ENCODE measurements around the gene SYT17.
"Not testable (repeated sequence)": the region's sequence is repeated elsewhere in the genome, so short reads cannot be mapped to it uniquely, and the experiment has no call there.

Gene SYT17

DNA sequence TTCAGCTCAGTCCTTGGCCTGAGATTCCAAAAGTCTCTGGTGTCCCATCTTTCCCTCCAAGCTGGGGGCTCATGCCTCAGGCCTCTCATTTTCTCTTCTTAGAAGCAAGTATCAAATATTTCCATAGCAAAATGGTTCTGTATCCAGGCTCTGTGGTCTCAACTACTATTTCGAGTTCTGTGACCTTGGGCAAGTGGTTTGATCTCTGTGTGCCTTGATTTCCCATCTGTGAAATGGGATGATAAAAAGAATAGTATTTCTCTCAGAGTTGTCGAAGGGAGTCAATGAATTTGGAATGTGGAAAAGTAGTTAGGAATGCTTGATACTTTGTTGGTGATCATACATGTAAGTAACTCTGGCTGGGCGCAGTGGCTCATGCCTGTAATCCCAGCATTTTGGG is 6.4 kb downstream of the SYT17 start:
- DNase-seq, result no peak

DNA sequence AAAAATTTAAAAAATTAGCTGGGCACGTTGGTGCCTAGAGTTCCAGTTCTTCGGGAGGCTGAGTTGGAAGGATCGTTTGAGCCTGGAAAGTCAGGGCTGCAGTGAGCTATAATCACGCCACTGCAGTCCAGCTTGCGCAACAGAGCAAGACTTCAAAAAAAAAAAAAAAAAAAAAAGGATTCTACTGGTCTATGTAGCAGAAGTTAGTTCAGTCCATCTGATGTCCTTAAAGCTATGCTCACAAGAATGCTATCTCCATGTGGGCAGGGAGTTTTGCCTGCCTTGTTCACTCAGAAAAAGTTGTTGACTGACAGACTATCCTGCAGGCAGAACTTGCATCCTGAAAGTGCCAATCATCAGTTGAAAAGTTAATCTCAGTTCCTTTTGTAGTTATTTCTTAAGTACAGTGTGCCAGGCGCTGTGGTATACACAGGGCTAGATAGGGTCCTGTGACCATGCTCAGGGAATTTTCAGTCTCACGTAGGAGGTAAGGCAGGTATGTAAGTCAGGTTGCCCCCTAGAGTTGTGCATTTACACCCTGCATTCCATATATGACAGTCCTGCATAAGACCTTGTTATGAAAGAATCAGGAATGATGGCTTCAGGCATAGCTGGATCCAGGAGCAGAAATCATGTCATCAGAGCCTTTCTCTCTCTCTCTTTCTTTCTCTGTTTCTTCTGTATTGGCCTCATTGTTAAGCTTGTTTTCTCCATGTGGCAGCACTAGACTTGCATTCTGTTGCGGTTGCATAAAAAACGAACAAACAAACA is 7.6 kb downstream of the SYT17 start:
- no peak for DNase-seq

DNA sequence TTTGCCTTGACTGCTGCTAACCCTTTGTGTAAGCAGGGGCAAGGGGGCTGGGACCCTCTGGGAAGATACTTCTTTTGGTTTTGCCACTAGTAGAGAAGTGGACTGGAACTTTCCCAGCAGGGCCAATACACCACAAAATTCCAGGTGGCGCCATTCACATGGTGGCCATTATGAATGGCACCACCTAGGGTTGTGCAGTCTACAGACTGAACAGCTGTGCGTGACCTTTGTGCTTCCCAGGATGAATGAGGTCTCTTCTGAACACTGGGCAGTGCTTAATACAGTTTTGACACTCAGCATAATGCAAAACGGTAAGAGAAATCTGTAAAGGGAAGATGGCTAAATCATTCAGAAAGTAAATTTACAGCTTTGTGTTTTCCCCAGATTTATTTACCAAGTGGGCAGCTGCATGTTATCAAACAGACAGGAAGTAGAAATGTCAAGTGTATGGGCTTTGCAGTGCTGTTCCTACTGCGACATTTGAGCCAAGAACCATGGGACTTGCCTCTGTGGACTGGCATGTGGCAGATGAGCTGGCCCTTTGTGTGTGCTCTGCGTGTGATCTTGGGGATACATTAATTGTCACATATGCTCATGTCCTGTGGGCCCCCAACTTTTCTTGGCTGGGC is 9.2 kb downstream of the SYT17 start:
- no peak for DNase-seq

DNA sequence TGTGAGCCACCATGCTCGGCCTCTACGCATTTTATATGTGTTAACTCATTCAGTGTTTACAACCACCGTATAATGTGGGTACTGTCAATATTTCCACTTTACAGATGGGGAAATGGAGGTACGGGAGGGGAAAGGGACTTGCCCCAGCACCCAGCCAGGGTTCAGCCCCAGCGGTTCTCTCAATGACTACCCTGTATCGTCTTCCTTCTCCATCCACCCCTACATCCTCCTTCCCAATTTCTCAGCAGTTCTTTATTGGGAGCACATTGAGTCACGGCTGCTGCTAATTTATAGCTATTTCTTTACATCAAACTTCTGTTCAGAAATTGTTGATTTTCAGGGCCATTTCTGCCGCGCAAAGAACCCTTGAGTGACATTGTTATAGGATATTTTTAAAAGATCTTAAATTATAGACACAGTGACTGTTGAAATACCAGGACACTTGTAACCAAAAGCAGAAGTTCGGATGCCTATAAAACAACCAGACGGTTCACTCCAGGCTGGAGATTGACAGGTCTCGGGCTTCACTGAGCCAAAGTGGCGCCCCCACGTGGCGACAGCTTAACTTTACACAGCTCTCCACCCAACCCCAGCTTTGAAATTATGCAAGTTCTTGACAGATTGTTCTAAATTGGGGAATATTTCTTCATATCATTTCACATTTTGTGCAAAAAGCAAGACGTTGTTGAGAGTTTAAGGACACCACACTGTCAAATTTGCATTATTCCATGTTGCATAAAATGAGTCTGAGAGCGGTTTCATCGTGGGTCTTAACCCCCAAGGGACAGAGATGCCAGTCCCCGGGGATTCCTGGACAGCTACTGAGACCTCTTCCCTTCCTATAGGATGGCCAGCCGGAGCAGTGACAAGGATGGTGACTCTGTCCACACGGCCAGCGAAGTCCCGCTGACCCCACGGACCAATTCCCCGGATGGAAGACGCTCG is 11.8 kb downstream of the SYT17 start:
- DNase-seq, result peak; percentile 65

DNA sequence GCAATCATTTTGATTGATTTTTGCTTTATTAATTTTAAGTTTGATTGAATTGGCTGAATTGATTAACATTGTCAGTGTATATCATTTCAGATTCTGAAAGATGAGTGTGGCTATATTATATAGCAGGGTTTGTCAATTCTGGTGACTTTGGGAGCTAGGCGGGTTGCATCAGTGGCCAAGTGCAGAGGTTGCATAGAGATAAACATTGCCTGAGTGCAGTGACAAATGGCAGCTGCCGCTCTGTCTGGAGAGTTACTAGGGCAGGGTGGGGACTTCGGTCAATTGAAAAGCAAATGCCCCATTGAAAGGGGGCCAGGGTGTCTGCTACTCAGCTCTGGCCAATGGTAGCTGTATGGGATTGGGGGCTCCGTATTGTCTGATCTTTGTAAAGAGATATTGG is 12.7 kb downstream of the SYT17 start:
- no peak for DNase-seq

DNA sequence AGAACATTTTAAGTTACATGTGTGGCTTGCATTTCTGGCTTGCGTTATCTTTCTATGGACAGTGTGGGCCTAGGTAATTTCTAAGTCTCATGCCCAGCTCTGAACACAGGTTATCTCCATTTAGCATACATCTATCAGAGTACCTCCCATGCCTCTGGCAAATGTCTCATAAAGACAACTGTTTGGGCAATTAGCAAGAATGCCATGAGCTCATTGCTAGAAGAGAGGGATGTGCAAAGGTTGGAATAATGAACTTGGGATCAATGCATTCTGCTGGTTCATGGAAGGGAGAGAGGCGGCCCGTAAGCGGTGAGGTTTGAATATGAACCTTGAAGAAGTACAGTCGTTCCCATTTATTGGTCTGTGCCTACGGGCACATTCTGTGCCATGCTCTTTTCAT is 14.4 kb downstream of the SYT17 start:
- no peak for DNase-seq

DNA sequence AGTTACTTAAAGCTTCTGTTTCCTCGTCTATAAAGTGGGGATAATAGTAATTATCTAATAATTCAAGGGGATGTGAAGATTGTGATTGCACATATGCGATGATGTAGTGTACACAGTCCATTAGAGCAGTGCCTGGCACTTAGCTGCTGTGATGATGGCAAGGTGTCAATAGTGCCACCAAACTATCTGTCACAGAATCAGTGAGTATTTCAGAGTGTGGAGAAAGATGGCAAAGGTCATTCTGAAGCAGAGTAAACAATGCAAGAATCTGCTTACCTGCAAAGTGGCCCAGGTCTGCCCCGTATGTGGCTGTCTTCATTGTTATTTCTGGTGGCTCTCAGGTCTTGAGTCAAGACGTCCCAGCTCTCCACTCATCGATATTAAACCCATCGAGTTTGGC is 15.1 kb downstream of the SYT17 start:
- no peak for DNase-seq

DNA sequence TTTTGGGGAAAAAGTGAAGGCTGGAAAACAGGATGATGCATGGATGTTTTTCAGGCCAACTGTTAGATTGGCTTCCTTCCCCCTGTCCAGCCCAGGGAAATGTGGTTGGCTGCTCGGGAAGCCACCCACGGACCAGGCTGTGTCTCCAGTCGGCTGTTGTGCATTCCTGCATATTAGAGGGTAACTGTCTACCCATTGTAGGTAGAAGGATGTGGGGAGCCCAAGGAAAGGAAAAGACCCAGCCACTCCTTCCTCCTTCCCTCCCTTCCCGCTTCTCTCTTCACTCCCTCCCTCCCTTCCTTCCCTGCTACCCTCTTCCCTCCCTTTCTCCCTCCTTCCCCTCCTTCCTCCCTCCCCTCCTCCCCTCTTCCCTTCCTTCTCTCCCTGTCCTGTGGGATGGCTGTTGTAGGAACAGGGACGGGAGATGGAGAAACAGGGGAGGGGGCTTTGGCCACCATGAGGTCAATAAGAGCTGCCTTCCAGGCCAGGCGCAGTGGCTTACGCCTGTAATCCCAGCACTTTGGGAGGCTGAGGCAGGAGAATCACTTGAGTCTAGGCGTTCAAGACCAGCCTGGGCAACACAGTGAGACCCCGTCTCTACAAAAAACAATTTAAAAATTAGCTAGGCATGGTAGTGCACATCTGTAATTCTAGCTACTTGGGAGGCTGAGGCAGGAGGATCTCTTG is 16.9 kb downstream of the SYT17 start:
- no peak for DNase-seq

DNA sequence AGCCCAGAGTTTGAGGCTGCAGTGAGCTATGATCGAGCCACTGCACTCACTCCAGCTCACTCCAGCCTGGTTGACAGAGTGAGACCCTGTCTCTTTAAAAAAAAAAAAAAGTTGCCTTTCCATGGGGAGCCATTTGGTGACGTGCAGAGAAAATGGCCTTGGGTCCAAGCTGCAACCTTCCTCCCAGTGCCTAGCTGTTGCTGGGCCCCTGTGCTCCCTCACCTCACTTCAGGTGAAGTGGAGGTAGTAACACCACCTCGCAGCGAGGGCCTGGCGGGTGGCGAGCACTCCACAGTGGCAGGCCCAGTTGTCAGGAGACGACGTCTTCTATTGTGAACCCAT is 17.4 kb downstream of the SYT17 start:
- no peak for DNase-seq

DNA sequence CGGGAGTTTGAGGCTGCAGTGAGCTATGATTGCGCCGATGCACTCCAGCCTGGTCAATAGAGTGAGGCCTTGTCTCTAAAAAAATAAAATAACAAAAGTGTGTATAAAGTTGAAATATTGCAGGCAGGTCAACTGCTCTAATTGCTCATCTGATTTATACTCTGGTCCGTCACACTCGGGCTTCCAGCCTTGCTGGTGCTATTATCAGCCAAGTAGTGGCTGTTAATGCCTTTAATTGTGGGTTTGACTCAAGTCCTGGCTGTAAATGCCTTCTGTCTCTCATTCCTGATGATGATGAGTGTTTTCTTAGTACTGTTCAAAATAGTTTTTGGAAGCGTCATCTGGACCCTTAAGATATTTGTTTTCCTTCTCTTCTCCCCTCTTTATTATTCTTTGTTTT is 18.4 kb downstream of the SYT17 start:
- no peak for DNase-seq

DNA sequence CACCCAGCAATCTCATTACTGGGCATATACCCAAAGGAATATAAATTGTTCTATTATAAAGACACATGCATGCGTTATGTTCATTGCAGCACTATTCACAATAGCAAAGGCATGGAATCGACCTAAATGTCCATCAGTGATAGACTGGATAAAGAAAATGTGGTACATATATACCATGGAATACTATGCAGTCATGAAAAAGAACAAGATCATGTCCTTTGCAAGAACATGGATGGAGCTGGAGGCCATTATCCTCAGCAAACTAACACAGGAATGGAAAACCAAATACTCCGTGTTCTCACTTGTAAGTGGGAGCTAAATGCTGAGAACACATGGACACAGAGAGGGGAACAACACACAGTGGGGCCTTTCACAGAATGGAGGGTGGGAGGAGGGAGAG is 19.9 kb downstream of the SYT17 start:
- not testable (repeated sequence) for DNase-seq

DNA sequence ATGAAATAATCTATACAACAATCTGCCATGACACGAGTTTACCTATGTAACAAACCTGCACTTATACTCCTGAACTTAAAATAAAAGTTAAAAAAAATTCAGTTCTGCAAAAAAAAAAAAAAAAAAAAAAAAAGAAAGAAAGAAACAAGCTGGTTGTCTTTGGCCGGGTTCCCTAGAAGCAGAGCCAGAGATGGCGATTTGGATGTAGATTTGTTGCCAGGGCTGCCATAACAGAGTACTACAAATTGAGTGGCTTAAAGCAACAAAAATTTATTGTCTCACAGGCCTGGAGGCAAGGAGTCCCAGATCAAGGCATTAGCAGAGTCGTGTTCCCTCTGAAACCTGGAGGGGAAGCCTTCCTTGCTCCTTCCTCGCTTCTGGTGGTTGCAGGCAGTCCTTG is 20.4 kb downstream of the SYT17 start:
- DNase-seq, result no peak

DNA sequence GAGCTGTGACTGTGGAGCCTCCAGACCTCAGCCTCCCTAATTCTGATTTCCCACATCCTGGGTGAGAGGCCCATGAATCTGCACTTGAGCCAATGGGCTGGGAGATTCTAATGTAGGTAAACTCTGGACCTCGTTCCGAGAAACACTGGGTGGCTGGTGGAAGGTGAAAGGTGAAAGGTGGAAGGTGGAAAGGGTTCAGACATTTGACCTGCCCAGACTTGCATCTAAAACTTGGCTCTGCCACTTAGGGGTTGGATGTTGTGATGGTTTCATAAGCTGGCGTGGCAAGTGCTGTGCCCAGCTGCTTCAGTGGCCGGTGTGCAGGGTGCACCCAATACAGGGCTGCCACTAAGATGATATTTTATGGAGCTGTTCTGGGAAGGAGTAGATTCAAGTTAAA is 24.8 kb downstream of the SYT17 start:
- DNase-seq, result no peak

DNA sequence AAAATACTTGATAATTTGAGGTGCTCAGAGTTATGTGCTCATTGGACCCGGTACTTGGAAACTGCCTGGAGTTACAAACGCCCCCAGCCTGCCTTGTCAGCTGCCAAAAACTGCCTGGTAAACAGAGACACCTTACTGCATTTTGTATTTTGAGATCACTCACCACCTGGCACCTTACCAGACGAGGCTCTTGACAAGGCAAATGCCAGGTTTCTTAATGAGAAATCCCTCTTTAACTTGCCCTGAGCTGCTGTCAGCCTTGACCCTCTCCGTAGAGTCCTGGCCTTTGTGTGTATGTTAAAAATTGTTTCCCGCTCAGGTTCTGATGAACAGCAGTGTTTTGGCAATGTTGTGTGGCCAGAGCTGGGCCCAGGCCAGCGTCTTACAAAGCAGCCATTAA is 28.8 kb downstream of the SYT17 start:
- no peak for DNase-seq

DNA sequence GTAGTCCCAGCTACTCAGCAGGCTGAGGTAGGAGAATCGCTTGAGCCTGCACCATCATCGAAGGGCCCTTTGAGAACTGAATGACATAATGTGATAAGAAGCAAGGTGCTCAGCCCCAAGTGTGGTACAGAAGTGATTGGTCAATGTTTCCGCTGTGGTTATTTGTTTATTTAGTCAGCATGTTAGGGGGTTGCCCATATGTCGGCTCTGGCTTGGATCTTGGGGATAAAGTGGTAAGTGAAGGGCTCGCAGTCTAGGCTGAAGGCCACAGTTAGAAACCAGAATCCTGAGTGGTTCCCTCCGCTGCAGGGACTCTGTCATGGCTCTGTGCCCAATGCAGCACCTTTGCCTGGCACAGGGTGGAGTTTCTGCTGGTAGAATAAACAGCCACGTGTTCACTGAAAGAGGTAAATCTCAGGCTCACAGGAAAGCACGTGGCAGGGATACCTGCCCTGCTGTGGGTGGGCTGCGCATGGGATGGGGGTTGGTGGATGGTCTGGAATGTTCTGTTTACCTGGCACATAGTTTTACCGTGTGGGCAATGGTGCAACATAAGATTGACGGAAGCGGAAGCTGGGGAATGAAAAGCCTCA is 35.4 kb downstream of the SYT17 start:
- no peak for DNase-seq

DNA sequence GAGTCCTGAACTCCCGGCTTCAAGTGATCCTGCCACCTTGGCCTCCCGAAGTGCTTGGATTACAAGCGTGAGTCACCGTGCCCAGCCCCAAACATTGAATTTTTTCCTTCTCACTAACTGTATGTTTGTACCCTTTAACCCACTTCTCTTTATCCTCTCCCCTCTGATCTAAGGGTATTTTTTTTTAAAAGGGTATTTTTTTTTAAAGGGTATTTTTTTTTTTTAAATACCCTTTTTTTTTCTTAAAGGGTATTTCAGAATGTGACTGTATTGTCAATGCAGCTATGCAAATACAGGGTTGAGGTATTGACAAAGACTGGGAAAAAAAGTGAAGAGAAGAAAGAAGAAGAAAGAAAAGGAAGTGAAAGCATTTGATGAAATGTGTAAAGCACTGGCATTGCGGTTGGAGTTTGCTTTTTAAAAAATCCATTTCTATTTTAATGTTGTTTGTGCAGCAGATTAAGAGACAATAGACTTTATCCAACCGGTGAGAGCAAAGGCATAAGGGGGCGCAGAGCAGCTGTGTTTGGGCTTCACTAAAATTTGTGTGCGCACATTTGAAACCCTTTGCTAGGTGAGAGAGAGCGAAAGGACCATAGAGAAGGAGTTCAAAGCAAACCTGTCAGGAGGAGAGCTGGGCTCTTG is 42.4 kb downstream of the SYT17 start:
- no peak for DNase-seq

DNA sequence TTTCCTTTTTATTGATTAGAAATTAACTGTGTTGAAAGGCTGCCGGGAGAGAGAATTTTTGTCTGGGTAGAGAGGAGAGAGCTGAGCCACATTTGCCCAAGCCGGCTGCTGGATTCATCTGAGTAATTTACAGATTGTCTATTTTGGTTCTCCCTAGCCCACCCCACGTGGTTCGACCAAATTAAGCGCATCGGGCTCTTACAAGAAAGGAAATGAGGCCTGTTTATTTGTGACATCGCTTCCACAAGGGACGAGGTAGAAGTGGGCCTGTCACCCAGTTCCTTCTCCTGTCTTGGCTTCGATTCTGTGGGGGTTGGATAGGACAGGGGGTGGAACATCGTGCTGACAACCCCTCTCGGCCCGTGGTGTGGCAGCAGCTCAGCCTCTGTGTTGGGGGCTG is 42.9 kb downstream of the SYT17 start:
- DNase-seq, result no peak

DNA sequence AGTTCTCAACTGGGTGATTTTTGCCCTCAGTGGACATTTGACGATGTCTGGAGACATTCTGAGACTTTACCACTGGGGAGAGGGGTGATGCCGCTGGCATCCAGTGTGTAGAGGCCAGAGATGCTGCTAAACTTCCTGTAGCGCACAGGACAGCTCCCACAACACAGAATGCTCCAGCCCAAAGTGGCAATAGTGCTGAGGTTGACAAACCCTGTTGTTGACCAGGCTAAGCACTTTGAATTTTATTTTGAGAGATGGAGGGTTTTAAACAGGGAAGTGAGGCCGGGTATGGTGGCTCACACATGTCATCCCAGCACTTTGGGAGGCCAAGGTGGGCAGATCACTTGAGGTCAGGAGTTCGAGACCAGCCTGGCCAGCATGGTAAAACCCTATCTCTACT is 44.0 kb downstream of the SYT17 start:
- no peak for DNase-seq

DNA sequence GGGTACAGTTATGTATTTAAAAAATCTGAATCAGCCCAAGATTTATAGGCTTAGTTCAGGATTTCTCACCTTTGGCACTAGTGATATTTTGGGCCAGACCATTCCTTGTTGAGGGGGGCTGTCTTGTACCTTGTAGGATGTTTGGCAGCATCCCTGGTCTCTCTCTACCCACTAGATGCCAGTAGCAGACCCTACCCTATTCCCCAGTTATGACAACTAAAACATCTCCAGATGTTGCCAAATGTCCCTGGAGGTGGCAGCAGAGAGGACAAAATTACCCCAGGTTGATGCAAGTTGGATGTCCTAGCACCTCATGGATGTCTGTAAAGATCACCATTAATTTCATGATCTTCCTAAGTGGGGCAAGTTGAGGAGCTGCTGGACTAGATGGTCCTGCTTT is 45.8 kb downstream of the SYT17 start:
- DNase-seq, result no peak

DNA sequence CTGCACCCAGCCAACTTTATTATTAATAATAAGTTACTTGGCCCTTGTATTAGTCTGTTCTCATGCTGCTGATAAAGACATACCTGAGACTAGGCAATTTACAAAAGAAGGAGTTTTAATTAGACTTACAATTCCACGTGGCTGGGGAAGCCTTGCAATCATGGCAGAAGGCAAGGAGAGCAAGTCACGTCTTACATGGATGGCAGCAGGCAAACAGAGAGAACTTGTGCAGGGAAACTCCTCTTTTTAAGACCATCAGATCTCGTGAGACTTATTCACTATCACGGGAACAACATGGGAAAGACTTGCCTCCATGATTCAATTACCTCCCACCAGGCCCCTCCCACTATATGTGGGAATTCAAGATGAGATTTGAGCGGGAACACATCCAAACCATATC is 47.7 kb downstream of the SYT17 start:
- no peak for DNase-seq

DNA sequence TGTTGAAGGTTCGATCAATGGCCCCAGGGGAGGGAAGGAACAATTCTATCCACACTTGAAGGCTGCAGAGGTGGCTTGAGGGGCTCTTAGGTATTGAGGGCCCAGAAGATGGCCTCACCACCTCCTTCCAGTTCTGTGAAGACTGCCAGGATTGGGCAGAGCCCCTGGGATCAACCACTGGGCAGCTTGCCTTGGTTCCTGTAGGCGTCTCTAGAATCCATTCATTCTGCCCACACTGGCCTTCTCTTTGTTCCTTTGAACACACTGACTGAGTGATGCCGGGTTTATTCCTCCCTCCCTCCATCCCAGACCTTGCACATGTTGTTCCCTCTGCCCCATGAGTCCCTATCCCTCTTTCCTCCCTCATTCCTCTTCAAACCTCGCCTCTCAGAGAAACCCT is 50.5 kb downstream of the SYT17 start:
- no peak for DNase-seq

DNA sequence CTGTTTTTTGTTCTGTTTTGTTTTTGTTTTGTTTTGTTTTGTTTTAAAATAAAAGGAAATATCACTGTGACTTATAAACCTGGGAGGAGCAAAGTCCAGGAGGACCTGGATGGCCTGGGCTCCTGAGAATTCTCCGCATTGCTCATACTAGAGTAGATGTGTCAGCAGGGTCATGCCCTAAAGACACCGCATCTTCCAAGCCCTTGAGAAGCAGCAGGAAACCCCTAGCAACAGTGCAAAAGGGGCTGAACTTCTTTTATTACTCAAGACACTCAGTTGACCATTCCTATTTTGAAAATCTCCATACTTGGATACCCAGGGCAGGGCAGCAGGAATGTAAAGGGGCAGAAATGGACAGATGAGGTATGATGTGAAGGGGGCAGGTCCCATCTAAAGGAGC is 51.8 kb downstream of the SYT17 start:
- no peak for DNase-seq

Measured in right forelimb (tissue), 1 donor.